Activated CD8-positive, alpha-beta memory T cell treated with anti-CD3 and anti-CD28 coated beads, Interleukin-2, amount 50 U/mL, for 48 hours (primary cell): ENCODE measurements around the gene DNAJC17.

Experiments used
- DNase-seq: peaks from one replicate; pipeline ENCODE4 v3.0.0-alpha.2; 2020

The DNAJC17 gene

DNA sequence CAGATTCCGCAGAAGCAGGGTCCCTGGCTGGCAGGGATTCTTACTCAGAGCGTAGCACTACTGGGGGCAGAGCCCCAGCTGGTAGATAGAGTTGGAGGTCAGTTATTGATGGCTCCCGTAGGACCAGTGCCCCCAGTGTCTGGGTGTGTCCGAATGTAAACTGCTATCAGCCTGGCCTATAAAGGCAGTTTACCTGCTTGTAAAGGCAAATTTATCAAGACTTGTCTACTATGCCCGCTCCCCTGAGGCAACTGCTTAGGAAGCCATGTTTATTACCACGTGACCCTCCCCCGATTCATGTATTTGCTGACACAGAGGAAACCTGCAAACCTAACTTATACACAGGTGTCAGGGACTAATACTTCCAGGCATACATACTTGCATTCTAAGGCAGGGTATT, 21.8 kb upstream of the DNAJC17 start:
- DNase-seq = no peak

DNA sequence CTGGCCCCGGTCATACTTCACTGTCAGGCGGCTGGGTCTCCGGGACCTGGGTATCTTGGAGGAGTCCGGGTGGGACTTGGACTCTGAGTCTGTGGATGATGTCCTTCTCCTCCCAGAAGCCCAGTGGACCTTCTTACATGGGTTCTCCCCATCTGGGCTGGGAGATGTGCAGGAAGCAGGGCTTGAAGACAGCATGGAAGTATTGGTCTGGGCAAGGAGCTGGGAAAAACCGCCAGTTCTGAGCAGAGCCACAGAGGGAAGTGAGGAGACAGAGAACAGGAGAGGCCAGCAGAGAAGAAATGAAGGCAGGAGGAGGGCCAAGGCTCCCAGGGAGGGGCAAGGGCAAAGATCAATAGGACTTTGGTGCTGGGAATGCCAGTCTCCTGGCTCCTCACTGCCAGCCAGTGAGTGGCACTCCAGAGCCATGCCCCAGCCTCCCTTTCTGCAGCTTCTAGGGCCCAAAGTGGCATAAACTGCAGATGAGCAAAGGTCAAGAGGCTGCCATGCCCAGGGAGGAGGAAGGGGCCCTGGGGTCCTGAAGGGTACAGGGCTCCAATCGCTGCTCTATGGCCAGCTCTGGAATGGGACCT, 21.3 kb upstream of the DNAJC17 start, which contains the start of gene PPP1R14D:
PPP1R14D (minus strand) TSS at position 262 of the 590 bp plus-strand sequence; CDS start at position 195, 67 bp downstream.
- DNase-seq = no peak

DNA sequence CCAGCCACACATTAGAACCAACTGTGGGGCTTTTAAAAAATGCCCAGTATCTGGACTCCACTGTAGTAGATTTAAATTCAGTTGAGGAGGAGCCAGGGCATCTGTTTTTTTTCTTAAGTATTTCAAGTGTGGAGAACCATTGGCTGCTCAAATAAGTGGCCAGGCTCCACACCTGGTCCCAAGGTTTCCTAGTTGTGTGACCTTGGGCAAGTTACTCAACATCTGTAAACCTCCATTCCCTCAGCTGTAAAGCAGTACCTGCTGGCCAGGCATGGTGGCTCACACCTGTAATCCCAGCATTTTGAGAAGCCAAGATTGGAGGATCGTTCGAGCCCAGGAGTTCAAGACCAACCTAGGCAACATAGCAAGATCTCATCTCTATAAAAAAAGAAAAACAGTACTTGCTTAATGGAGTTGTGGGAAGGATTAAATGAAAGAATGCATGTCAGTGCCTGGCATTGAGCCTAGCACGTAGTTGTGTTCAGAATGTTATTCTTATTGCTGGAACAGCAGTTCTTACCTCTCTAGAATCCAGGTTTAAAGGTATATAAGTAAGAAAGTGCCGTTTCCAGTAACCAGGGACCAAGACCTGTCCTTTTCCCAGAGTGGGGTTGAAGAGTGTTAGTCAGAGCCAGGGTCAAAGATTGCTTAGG, 19.3 kb upstream of the DNAJC17 start:
- DNase-seq = no peak

GRCh38 chr15:40825661-40826422, 18.6 kb upstream of the DNAJC17 start:
- DNase-seq = no peak

- DNase-seq = no peak
Measured at GRCh38 chr15:40823572-40824343, 16.5 kb upstream of the DNAJC17 start.

- no peak for DNase-seq
Measured at GRCh38 chr15:40821195-40821594, 13.9 kb upstream of the DNAJC17 start.

DNA sequence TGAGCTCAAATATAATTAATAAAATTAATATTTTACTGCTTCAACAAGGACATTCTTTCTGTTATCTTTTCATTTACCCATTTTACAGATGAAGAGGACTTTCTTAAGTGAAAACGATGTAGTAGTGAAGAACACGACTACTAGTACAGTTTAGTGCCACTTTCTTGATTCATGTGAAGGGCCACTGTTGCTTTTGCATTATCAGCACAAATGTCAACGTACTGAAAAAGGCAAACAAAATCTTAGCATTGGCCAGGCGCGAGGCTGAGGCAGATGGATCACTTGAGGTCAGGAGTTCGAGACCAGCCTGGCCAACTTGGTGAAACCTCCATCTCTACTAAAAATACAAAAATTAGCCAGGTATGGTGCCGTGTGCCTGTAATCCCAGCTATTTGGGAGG, 11.8 kb upstream of the DNAJC17 start:
- DNase-seq = no peak

DNA sequence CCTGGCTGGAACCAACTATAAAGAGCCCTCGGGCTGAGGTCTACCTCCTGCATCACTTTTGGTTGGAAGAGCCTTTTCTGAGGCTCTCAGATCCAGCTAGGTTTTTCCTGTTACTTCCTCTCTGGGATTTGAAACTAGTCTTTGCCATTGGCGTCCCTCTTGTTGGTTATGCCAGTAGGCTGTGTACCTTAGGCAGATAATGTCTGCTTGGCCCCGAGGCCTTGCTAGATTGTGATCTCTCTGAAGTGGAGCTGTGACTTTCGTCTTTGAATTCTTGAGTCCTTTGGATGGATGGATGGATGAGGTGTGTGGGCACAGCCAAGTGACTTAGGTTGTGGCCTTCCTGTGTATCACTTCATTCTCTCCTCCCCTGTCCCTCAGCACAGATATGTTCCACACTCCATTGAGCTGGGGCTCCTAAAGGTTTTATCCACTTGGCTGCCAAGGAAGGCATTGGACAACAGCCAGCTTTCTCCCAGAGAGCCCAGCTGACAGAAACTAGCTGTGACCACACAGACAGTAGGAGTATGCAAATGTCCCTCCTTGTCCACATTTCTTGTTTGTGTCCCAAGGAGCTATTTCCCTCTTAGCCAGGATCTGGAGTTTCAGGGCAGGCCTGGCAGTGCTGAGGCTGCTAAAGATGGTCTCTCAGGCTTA, 7.9 kb upstream of the DNAJC17 start:
- no peak for DNase-seq

DNA sequence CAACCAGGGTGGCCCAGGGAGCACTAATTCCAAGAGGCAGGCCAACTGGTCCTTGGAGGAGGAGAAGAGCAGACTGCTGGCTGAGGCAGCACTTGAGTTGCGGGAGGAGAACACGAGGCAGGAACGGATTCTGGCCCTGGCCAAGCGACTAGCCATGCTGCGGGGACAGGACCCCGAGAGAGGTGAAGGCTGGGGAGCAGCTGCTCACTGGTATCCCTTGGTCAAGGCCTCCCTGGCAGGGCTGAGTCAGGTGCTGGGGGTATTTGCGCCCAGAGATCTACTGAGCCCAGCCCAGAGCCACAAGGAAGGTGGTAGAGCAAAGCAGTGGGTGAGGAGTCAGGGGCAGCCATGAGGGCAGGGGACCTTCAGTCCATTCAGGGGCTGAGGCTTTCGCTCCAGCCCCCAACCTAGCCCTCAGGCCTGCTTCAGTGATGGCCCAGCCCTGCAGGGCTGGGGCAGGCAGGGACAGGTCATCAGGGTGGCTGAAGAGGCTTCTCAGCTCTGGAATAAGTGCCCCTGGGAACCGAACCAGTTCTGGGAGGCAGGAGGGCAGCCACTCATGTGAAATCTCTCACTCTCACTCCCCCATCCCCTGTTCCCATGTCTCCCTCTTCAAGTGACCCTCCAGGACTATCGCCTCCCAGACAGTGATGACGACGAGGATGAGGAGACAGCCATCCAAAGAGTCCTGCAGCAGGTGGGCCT, 5.6 kb upstream of the DNAJC17 start:
- no peak for DNase-seq

DNA sequence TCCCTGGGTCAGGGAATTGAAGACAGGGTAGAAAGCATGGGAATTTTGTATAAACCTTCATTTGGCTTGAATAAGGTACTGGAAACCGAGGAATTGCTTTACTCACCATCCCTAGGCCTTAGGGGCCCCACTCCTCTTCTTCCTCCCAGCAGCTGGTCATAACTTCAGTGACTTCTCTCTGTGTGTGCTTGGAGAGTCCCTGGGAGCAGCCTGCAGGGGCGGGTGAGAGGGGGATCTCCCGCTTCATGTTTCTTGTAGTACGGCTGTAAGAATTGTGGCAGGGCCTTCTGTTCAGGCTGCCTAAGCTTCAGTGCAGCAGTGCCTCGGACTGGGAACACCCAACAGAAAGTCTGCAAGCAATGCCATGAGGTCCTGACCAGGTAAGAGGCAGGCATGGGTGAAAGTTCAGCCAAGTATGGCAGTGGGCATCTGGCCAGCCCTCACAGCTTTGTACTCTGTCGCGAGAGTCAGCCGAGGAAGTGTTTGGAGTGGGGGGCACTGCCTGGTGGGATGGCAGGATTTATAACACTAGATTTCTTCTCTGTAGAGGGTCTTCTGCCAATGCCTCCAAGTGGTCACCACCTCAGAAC, 1.7 kb upstream of the DNAJC17 start:
- no peak for DNase-seq

DNA sequence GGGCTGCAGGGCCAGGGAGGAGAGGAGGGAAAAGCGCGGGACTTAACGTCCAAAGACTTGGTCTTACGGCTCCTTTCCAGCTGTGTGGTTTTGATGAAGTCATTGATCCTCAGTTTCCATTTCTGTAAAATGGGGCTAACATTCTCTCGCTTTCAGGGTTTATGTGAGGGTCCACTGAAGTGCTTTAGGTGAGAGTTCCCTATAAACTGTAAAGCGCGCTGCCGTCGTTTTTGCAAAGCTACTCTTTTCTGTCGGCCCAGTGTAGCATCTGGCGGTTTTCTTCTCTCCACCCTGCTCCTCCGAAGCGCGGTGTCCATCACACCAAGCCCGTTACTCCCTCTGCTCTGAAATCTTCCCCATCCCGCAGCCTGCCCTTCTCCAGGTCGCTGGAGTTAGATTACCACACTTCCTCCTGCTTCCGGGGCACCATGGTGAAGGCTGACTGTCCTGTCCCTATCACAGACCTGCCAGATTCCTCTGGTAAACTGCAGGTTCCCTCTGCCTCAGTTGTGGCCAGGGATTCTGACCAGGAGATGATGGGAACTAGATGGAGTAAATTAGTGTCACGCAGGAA, 702 bp upstream of the DNAJC17 start:
- no peak for DNase-seq

GRCh38 chr15:40806672-40807027, 623 bp downstream of the DNAJC17 start:
- no peak for DNase-seq

- DNase-seq = no peak
Measured at GRCh38 chr15:40803688-40804087, 3.6 kb downstream of the DNAJC17 start.

GRCh38 chr15:40803076-40803475, 4.2 kb downstream of the DNAJC17 start:
- DNase-seq = no peak

DNA sequence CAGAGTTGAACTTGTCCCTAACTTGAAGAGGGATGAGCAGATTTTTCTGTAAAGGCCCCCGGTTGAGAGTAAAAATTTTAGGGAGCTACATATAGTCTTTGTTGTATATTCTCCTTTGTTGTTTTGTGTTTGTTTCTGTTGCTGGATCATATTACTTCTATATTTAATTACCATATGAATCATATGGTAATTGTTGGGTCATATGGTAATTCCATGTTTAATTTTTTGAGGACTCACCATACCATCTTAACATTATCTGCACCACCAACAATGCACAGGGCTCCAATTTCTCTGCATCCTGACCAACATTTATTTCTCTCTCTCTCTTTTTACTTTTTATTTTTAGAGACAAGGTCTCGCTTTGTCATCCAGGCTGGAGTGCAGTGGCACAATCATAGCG, 7.8 kb downstream of the DNAJC17 start:
- DNase-seq = no peak

DNA sequence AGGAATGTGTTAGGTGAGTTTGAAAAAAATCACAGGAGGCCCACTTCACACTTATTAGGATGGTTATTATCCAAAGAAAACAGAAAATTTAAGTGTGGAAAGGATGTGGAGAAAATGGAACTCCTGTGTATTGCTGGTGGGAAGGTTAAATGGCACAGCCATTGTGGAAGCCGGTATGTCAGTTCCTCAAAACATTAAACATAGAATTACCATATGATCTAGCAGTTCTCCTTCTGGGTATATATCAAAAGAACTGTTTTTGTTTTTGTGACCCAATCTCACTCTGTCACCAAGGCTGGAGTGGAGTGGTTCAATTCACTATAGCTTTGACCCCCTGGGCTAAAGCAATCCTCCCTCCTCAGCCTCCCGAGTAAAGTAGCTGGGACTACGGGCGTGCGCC, 10.8 kb downstream of the DNAJC17 start:
- DNase-seq = no peak

DNA sequence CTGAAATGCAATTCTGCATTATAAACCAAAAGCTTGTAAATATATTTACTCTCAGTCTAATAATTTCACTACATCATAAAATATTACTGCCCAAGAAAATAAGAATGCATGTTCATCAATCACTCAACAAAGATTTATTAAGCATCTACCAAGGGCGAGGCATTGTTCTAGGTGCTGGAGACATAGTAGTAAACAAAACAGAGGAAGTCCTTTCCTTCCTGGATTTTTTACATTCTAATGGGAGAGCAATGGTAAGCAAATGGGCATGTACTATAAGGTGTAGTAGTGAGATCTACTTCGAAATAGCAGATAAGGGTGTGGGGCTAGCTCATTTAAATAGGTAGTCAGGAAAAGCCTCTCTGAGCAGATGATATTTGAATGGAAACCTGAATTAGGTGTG, 11.2 kb downstream of the DNAJC17 start:
- DNase-seq = no peak

DNA sequence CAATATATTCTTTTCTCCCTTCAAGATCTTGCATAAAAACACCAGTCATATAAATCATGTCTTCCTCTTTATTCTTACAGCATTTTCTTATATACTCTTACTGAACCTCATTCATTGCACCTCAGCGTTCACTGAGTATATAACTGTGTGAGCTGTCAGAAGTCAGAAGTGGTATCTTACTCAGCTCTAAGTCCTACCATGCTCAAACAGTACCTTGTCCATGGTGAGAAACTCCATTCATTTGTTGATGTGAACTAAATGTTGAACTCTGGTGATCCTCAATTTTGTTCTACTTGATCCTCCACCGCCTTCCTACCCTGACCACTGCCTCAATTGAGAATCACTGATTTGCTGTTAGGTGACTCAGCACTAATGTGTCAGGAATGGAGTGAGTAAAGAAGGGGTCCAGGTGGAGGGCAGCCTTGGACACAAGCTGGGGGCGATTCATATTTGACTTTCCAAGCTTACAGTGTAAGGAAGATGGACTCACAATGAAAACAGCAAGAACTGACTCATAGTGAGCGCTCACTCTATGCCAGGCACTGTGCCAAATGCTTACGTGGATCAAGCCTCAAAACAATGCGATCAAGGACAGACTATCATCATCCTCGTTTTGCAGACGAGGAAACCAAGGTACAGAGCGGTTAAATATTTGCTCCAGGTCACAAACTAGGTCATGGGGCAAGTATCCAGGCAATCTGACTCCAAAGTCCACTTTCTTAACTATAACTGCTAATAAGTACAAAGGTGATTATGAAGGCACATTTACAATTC, 13.9 kb downstream of the DNAJC17 start:
- DNase-seq = no peak

GRCh38 chr15:40792394-40792793, 14.9 kb downstream of the DNAJC17 start:
- no peak for DNase-seq

DNA sequence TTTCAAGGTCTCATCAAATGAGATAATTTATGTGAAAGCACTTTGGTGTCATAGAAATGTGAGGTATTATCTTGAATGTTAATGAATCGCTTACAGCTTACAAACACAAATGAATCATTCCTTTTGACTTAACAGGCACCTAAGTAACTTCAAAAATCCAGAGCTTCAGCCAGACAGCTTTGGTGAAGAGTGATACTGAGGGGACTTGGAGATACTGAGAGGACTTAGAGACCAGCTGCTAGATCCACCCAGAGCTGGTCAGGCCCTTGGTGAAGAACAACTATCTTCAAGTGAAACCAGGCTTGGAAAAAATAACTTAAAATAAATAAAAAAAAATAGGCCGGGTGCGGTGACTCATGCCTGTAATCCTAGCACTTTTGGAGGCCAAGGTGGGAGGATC, 16.6 kb downstream of the DNAJC17 start:
- DNase-seq = no peak

DNA sequence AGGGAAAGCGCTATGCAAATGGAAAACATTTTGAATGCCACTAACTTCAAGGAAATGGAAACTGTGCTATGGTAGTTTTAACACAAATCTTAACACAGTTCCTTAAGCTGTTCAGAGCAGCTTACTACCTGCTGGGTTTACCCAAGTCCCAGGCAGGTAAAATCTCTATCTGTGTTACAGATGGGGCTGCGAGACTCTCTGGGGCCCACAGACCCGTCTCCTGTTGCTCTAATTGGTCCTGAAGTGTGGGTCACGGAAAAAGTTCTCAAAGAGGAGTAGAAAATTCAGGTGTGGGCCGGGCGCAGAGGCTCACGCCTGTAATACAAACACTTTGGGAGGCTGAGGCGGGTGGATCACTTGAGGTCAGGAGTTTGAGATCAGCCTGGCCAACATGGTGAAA, 17.3 kb downstream of the DNAJC17 start:
- no peak for DNase-seq
